Fibroblast of villous mesenchyme (primary cell): ENCODE data around the gene CELF5. TPM values are rescaled to one million over a fixed set of nuclear protein-coding genes. Genes with fewer than 3 reads are reported as not detected.

Experiments used
- DNase-seq: peaks from one replicate; pipeline ENCODE4 v3.0.0-alpha.2; 2010; ENCODE audit warnings: low read depth
- H3K4me3 ChIP-seq: 2 replicates; pipeline ENCODE4 v1.5.1; 2011; ENCODE audit warnings: low read depth, mild to moderate bottlenecking, low read length
- total RNA-seq: library from RNA; depleted of rRNA; stranded (reverse); fragments of >200 nt; gene quantifications from 2 replicates; pipeline ENCODE4 v1.2.3, GENCODE V29; 2012
- TF ChIP-seq, protein P1 (sequence below): IDR thresholded peaks from 2 replicates; pipeline ENCODE4 v1.5.1; 2012; ENCODE audit warnings: low read depth, mild to moderate bottlenecking, low read length; ENCODE audit not compliant: insufficient read depth

Gene CELF5
- total RNA-seq, 1 donor, result under 0.01 TPM

DNA sequence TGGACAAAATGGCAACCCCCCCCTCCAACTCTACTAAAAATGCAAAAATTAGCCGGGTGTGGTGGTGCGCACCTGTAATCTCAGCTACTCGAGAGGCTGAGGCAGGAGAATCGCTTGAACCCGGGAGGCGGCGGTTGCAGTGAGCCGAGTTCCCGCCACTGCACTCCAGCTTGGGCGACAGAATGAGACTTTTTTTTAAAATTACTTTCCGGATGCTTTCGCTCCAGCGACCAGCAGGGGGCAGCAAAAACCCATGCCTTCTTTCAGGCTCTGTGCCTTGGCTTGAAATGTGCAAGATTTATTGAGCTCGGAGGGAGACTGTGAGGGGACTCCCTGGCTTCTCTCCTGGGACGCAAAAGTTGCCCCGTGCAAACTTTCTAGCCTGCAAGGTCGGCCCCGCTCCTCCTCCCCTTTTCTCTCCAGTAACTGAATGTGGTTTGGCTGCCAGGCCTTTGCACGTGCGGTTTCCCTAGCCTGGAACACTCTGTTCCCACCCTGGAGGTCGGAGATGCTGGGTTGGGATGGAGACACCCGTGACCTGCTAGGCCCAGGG lies 80.5 kb downstream of the CELF5 start:
- H3K4me3 ChIP-seq, result no peak overlapping the region

DNA sequence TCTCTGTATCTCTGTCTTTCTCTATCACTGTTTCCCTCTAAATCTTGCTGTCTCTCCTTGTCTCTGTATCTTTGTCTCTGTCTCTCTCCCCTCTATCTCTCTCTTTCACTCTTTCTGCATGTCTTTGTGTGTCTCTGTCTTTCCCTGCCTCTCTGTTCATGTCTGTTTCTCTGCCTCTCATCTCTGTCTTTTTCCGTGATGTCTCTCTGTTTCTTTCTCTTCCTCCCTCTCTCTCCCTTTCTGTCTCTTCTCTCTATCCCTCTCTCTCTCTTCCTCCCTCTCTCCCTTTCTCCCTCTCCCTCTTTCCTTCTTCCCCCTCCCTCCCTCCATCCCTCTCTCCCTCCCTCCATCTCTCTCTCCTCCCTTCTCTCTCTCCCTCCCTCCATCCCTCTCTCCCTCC lies 85.3 kb downstream of the CELF5 start:
- TF ChIP-seq, protein P1, sequence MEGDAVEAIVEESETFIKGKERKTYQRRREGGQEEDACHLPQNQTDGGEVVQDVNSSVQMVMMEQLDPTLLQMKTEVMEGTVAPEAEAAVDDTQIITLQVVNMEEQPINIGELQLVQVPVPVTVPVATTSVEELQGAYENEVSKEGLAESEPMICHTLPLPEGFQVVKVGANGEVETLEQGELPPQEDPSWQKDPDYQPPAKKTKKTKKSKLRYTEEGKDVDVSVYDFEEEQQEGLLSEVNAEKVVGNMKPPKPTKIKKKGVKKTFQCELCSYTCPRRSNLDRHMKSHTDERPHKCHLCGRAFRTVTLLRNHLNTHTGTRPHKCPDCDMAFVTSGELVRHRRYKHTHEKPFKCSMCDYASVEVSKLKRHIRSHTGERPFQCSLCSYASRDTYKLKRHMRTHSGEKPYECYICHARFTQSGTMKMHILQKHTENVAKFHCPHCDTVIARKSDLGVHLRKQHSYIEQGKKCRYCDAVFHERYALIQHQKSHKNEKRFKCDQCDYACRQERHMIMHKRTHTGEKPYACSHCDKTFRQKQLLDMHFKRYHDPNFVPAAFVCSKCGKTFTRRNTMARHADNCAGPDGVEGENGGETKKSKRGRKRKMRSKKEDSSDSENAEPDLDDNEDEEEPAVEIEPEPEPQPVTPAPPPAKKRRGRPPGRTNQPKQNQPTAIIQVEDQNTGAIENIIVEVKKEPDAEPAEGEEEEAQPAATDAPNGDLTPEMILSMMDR, result no peak
- H3K4me3 ChIP-seq, result no peak overlapping the region
- no peak for DNase-seq

More for the DNA sequence above, 80.5 kb downstream of the CELF5 start:
- peak; percentile 66 for DNase-seq
- TF ChIP-seq, protein P1, result peak; percentile 85

DNA sequence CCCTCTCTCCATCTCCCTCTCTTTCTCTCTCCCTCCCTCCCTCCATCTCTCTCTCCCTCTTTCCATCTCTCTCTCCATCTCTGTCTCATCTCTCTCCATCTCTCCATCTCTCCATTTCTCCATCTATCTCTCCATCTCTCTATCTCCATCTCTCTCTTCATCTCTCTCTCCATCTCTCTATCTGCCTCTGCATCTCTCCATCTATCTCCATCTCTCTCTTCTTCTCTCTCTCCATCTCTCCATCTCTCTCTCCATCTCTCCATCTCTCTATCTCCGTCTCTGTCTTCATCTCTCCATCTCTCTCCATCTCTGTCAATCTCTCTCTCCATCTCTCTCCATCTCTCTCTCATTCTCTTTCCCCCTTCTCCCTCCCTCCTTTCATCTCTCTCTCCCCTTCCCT lies 85.8 kb downstream of the CELF5 start:
- DNase-seq, result no peak
- TF ChIP-seq, protein P1, result no peak

DNA sequence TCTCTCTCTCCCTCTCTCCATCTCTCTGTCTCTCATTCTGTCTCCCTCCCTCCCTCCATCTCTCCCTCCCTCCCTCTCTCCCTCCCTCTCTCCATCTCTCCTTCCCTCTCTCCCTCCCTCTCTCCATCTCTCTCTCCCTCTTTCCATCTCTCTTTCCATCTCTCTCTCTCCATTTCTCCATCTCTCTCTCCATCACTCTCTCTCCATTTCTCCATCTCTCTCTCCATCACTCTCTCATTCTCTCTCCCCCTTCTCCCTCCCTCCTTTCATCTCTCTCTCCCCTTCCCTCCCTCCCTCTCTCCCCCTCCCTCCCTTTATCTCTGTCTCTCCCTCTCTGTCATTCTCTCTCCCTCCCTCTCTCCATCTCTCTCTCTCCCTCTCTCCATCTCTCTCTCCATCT lies 86.2 kb downstream of the CELF5 start:
- no peak overlapping the region for H3K4me3 ChIP-seq
- no peak for DNase-seq
- TF ChIP-seq, protein P1, result no peak

More for the DNA sequence above, 85.8 kb downstream of the CELF5 start:
- no peak overlapping the region for H3K4me3 ChIP-seq

DNA sequence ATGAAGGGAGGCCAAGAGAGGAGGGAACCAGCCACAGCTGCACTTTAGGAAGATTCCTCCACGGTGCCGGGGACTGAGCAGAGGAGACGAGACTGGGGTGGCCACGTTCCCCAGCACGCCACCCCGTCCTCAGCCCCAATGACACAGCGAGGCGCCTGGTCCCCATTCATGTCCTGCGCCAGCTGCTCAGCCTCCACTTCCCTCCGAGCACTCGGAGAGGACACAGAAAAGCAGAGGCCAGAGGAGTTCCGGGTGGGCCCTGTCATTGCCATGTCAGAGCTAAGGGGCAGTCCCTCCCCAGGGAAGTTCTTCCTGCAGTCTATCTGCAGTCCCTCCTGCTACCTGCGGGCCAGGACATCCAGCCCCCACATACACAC lies 88.7 kb downstream of the CELF5 start:
- TF ChIP-seq, protein P1, result no peak
- DNase-seq, result no peak
- no peak overlapping the region for H3K4me3 ChIP-seq

DNA sequence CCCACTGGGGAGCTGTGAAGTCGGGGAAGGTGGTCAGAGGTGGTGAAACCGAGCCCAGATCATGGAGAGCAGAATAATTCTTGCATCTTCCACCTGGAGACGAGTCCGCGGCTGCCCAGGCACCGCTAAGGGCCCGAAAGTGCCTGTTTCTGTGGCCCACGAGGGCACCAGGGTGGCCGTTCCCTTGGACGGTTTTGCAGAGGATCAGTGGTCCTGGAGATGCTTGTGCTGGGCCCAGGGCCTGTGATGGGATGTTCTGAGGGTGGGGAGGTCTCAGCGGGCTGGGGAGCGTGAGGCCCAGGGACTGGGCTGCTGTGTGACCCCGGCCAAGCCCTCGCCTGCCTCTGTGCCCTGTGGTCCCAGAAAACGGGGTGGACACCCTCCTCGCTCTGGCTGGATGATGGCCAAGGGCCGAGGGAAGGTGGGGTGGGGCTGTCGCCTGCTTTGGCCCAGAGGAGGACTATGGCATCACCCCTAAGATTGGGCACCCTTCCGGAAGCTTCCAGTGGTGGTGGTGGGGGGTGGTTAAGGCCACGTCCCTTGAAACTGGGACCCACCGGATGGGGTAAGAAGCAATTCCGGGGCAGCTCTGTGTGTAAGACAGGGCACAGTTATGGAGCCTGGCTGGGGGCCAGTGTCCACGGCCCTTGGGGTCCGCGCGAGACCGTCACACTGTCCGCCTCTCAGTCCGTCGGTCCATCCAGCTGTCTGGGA lies 90.7 kb downstream of the CELF5 start:
- H3K4me3 ChIP-seq, result no peak overlapping the region
- TF ChIP-seq, protein P1, result no peak
- DNase-seq, result no peak

DNA sequence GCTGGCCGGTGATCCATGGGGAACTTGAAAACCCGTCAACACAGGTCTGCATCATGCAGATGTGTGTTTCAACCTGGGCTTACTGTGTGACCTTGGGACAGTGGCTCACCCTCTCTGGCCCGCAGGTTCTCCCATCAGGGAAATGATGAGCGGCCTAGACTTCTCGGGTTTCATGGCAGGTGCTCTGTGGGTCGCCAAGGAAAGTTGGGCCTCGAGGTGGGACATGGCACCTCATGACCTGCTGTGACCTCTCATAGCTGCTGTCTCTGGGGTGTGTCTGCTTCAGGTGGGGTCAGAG lies 91.2 kb downstream of the CELF5 start:
- TF ChIP-seq, protein P1, result no peak
- no peak overlapping the region for H3K4me3 ChIP-seq
- no peak for DNase-seq
